ENCODE results near the gene PTTG1IP.

PTTG1IP gene

DNA sequence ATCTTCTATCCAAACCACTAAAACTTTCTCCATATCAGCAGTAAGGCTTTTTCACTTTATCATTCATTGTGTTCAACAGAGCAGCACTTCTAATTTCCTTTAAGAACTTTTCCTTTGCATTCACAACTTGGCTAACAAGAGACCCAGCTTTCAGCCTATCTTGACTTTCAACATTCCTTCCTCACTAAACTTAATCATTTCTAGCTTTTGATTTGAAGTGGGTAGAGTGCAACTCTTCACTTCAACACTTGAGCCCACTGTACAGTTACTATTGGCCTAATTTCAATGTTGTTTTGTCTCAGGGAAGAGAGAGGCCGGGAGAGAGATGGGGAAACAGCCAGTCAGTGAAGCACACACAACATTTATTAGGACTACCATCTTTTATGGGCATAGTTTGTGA is 73.8 kb downstream of the PTTG1IP start:
- Histone ChIP-seq H3K27ac (no peak overlapping the region), H3K4me1 (ENCODE audit: control insufficient read depth in 1 of 2, insufficient read depth in 1 of 2, low read depth in 1 of 2, low read length in 1 of 2) (peaks cover 17 to 18% of the 10 kb centered on the region in 2 experiments), H3K36me3 (peaks cover under 1% of the 10 kb centered on the region), H3K9me3 (no peaks in the 10 kb centered on the region), H3K27me3 (peaks cover 5% of the 10 kb centered on the region), H3K4me3 (ENCODE audit: low read depth in 1 of 2, low read length in 1 of 2) (no peak overlapping the region)
- TF ChIP-seq, protein P1, sequence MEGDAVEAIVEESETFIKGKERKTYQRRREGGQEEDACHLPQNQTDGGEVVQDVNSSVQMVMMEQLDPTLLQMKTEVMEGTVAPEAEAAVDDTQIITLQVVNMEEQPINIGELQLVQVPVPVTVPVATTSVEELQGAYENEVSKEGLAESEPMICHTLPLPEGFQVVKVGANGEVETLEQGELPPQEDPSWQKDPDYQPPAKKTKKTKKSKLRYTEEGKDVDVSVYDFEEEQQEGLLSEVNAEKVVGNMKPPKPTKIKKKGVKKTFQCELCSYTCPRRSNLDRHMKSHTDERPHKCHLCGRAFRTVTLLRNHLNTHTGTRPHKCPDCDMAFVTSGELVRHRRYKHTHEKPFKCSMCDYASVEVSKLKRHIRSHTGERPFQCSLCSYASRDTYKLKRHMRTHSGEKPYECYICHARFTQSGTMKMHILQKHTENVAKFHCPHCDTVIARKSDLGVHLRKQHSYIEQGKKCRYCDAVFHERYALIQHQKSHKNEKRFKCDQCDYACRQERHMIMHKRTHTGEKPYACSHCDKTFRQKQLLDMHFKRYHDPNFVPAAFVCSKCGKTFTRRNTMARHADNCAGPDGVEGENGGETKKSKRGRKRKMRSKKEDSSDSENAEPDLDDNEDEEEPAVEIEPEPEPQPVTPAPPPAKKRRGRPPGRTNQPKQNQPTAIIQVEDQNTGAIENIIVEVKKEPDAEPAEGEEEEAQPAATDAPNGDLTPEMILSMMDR (IDR thresholded peaks at IDR 0.05): no peak

All from neutrophil (primary cell).